ENCODE measurements around the gene DLK2. TPM values are rescaled to one million over a fixed set of nuclear protein-coding genes. Genes with fewer than 3 reads are reported as not detected.
A peak's percentile ranks its signal among the peaks of the same experiment; 100 is the strongest.

The DLK2 gene
- total and polyA plus RNA-seq, 8 donors, result 0.22 to 1.1 (median 0.31) TPM; not detected in 2

GRCh38 chr6:43457643-43458042 is 2.3 kb upstream of the DLK2 start:
- no peak for ATAC-seq
- H3K27me3 ChIP-seq, result peaks cover 0 to 10% (median 0%) of the 10 kb centered on the region in 4 donors
- FAIRE-seq, result no peak

GRCh38 chr6:43454696-43455530 is 435 bp downstream of the DLK2 start:
- H3K27me3 ChIP-seq, result peaks cover 0 to 3% (median 0%) of the 10 kb centered on the region in 4 donors
- DNase-seq (peak in 5 of 6 donors; percentile 71 to 96 (median 86)), FAIRE-seq (no peak), ATAC-seq (peak; percentile 88 to 97 (median 96))
- H3K4me3 ChIP-seq, result peak overlapping the region; percentile 21 to 59 (median 40)
- TF ChIP-seq, protein P1, sequence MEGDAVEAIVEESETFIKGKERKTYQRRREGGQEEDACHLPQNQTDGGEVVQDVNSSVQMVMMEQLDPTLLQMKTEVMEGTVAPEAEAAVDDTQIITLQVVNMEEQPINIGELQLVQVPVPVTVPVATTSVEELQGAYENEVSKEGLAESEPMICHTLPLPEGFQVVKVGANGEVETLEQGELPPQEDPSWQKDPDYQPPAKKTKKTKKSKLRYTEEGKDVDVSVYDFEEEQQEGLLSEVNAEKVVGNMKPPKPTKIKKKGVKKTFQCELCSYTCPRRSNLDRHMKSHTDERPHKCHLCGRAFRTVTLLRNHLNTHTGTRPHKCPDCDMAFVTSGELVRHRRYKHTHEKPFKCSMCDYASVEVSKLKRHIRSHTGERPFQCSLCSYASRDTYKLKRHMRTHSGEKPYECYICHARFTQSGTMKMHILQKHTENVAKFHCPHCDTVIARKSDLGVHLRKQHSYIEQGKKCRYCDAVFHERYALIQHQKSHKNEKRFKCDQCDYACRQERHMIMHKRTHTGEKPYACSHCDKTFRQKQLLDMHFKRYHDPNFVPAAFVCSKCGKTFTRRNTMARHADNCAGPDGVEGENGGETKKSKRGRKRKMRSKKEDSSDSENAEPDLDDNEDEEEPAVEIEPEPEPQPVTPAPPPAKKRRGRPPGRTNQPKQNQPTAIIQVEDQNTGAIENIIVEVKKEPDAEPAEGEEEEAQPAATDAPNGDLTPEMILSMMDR (IDR thresholded peaks at IDR 0.05), result peak in 1 of 4 donors; percentile 14
- no peak overlapping the region for H3K27ac ChIP-seq
- H3K9me3 ChIP-seq, result no peaks in the 10 kb centered on the region
- H3K4me1 ChIP-seq, result peaks cover 0 to 3% (median 0%) of the 10 kb centered on the region in 3 donors
- 1 to 2% methylated on average over 70 to 89 of the region's 97 CpGs for WGBS, 2 donors
- H3K36me3 ChIP-seq, result peaks cover 0 to 13% (median 0%) of the 10 kb centered on the region in 3 donors
- intact Hi-C loops (cut with DNase I), result loop anchor here in 2 of 3 donors (5.0 to 10.0 kb wide), 2 partner anchors 50 to 52 kb away; no protein-coding TSS in a partner anchor

More at GRCh38 chr6:43457643-43458042, 2.3 kb upstream of the DLK2 start:
- H3K27ac ChIP-seq, result no peak overlapping the region
- no peak overlapping the region for H3K4me3 ChIP-seq
- no peaks in the 10 kb centered on the region for H3K36me3 ChIP-seq
- no peaks in the 10 kb centered on the region for H3K9me3 ChIP-seq
- peaks cover 0 to 3% (median 0%) of the 10 kb centered on the region in 3 donors for H3K4me1 ChIP-seq
- peak in 1 of 6 donors; percentile 4 for DNase-seq
- WGBS, 2 donors, result 43 to 60% methylated on average over 6 to 9 of the region's 9 CpGs
- TF ChIP-seq, protein P1 (IDR thresholded peaks at IDR 0.05), result no peak
- intact Hi-C loops (cut with DNase I), result loop anchor here in 1 of 3 donors (10.0 kb wide), 1 partner anchor 47 kb away; no protein-coding TSS in a partner anchor

DNA sequence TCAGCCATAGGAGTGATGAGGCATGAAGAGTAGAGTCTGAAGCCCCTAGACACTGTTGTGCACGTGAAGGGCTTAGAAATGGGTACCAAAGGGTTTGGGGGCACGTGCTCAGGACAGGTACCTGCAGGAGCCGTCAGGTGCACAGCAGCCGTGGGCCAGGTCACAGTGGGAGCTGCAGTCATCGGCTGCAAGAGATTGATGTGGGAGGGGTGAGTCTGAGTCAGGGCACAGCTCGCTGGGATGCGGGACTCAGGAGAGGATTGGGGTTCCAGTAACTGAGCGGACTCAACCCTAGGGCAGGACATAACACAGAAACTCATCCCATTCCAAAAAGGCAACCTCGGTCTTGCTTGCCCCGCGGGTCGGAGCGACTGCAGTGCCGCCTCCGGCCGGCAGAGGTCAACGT is 1.1 kb downstream of the DLK2 start:
- Histone ChIP-seq H3K4me3 (peak overlapping the region in 3 of 4 donors; percentile 34 to 59 (median 46)), H3K27me3 (peaks cover 0 to 3% (median 0%) of the 10 kb centered on the region in 4 donors), H3K27ac (no peak overlapping the region), H3K9me3 (no peaks in the 10 kb centered on the region), H3K36me3 (peaks cover 0 to 19% (median 0%) of the 10 kb centered on the region in 3 donors), H3K4me1 (peaks cover 0 to 3% (median 0%) of the 10 kb centered on the region in 3 donors)
- WGBS, 2 donors, result 10 to 12% methylated on average over 17 of the region's 17 CpGs
- intact Hi-C loops (cut with DNase I), result loop anchor here in 2 of 3 donors (5.0 to 10.0 kb wide), 2 partner anchors 51 to 53 kb away; no protein-coding TSS in a partner anchor
- TF ChIP-seq, protein P1 (IDR thresholded peaks at IDR 0.05), result peak; percentile 88 to 96 (median 95)
- DNase-seq, result peak in 1 of 6 donors; percentile 85
- peak; percentile 20 to 29 (median 24) for ATAC-seq
- FAIRE-seq, result no peak

DNA sequence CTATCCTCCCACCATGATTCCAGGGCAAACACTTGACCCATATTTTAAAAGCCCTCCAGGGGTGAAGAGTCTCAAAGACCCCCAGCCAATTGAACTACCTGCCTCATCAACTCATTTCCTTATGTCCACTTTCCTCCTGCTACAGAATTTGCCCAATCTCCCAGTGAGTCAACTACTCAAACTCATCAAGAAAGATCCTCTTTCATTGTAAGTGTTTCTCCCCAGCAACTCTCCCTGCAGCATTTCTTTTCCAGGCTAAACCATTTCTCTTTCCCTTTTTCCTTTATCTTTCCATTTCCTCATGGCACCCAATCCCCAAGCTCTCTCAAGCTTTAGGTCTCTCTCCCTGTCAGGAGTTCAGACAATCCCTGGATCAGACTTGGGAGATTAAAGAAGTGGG is 1.5 kb downstream of the DLK2 start:
- no peak for FAIRE-seq
- peaks cover 0 to 3% (median 0%) of the 10 kb centered on the region in 3 donors for H3K4me1 ChIP-seq
- H3K9me3 ChIP-seq, result no peaks in the 10 kb centered on the region
- intact Hi-C loops (cut with DNase I), result loop anchor here in 2 of 3 donors (5.0 to 10.0 kb wide), 2 partner anchors 51 to 53 kb away; no protein-coding TSS in a partner anchor
- TF ChIP-seq, protein P1 (IDR thresholded peaks at IDR 0.05), result no peak
- no peak overlapping the region for H3K27ac ChIP-seq
- H3K36me3 ChIP-seq, result peaks cover 0 to 22% (median 0%) of the 10 kb centered on the region in 3 donors
- DNase-seq, result no peak
- H3K27me3 ChIP-seq, result peaks cover 0 to 3% (median 0%) of the 10 kb centered on the region in 4 donors
- no peak overlapping the region for H3K4me3 ChIP-seq
- no peak for ATAC-seq

Measured in pancreas (tissue), 10 donors.